ENCODE results near the gene SLCO4A1. TPM values are rescaled to one million over a fixed set of nuclear protein-coding genes. Genes with fewer than 3 reads are reported as not detected.
A peak's percentile ranks its signal among the peaks of the same experiment; 100 is the strongest.

Gene SLCO4A1
- total and polyA plus RNA-seq, 12 donors, result 1.5 to 52.7 (median 6.8) TPM

GRCh38 chr20:62604796-62605195 is 37.5 kb upstream of the SLCO4A1 start:
- Histone ChIP-seq H3K27ac (peak overlapping the region in 1 of 10 donors; percentile 86), H3K9me3 (no peaks in the 10 kb centered on the region), H3K4me3 (no peak overlapping the region), H3K4me1 (peaks cover 7 to 63% (median 28%) of the 10 kb centered on the region in 9 donors), H3K36me3 (no peaks in the 10 kb centered on the region), H3K27me3 (peaks cover 0 to 20% (median 3%) of the 10 kb centered on the region in 7 donors)
- intact Hi-C loops (cut with DNase I), result loop anchor here in 5 of 10 donors (5.0 to 10.0 kb wide), 4 partner anchors 90 to 200 kb away; partner anchors contain the start of gene CABLES2 (in 1 of the 5)
- no peak for TF ChIP-seq CTCF (IDR thresholded peaks at IDR 0.05)
- WGBS, 2 donors, result 78% methylated on average over 8 to 9 of the region's 9 CpGs
- DNase-seq, result no peak
- ATAC-seq, result no peak

- H3K27ac ChIP-seq, result peak overlapping the region in 1 of 10 donors; percentile 86
- WGBS, 2 donors, result 87 to 89% methylated on average over 11 of the region's 11 CpGs
- H3K27me3 ChIP-seq, result peaks cover 0 to 23% (median 5%) of the 10 kb centered on the region in 7 donors
- peaks cover 7 to 63% (median 28%) of the 10 kb centered on the region in 9 donors for H3K4me1 ChIP-seq
- no peaks in the 10 kb centered on the region for H3K36me3 ChIP-seq
- ATAC-seq (no peak), DNase-seq (no peak)
- no peak for TF ChIP-seq CTCF (IDR thresholded peaks at IDR 0.05)
- intact Hi-C loops (cut with DNase I), result loop anchor here in 5 of 10 donors (5.0 to 10.0 kb wide), 4 partner anchors 91 to 201 kb away; partner anchors contain the start of gene CABLES2 (in 1 of the 5)
- no peak overlapping the region for H3K4me3 ChIP-seq
- H3K9me3 ChIP-seq, result no peaks in the 10 kb centered on the region
Observed at GRCh38 chr20:62605236-62605943, 36.9 kb upstream of the SLCO4A1 start.

- no peaks in the 10 kb centered on the region for H3K36me3 ChIP-seq
- intact Hi-C loops (cut with DNase I), result loop anchor here in 5 of 10 donors (5.0 to 10.0 kb wide), 4 partner anchors 91 to 201 kb away; partner anchors contain the start of gene CABLES2 (in 1 of the 5)
- DNase-seq (no peak), ATAC-seq (no peak)
- H3K4me3 ChIP-seq, result no peak overlapping the region
- H3K4me1 ChIP-seq, result peaks cover 7 to 61% (median 28%) of the 10 kb centered on the region in 9 donors
- TF ChIP-seq CTCF (IDR thresholded peaks at IDR 0.05), result no peak
- H3K27me3 ChIP-seq, result peaks cover 0 to 24% (median 4%) of the 10 kb centered on the region in 7 donors
- H3K9me3 ChIP-seq, result peaks cover 0 to 1% (median 0%) of the 10 kb centered on the region in 11 donors
- peak overlapping the region in 1 of 10 donors; percentile 86 for H3K27ac ChIP-seq
- 56 to 75% methylated on average over 6 of the region's 6 CpGs for WGBS, 2 donors
Observed at GRCh38 chr20:62606016-62606415, 36.3 kb upstream of the SLCO4A1 start.

- H3K27me3 ChIP-seq, result peaks cover 0 to 27% (median 0%) of the 10 kb centered on the region in 7 donors
- H3K36me3 ChIP-seq, result no peaks in the 10 kb centered on the region
- intact Hi-C loops (cut with DNase I), result loop anchor here in 5 of 10 donors (5.0 to 10.0 kb wide), 4 partner anchors 92 to 202 kb away; partner anchors contain the start of gene CABLES2 (in 1 of the 5)
- H3K27ac ChIP-seq, result peak overlapping the region in 1 of 10 donors; percentile 86
- 32 to 36% methylated on average over 31 of the region's 31 CpGs for WGBS, 2 donors
- peak in 7 of 8 donors; percentile 23 to 75 (median 56) for ATAC-seq
- peaks cover 7 to 56% (median 28%) of the 10 kb centered on the region in 9 donors for H3K4me1 ChIP-seq
- H3K9me3 ChIP-seq, result peaks cover 0 to 3% (median 0%) of the 10 kb centered on the region in 11 donors
- peak; percentile 71 to 83 for DNase-seq
- no peak for TF ChIP-seq CTCF (IDR thresholded peaks at IDR 0.05)
- H3K4me3 ChIP-seq, result no peak overlapping the region
Observed at GRCh38 chr20:62606551-62607201, 35.6 kb upstream of the SLCO4A1 start.
